AG10803 (cell line): ENCODE data around the gene ERI2.

Experiments
- DNase-seq: peaks from one replicate; pipeline ENCODE4 v3.0.0; 2010; ENCODE audit warnings: low read depth
- H3K4me3 ChIP-seq: 2 replicates; pipeline ENCODE4 v1.5.1; 2011; ENCODE audit warnings: mild to moderate bottlenecking, low read length, control low read depth
- TF ChIP-seq, protein P1 (sequence below): conservative IDR thresholded peaks from 2 replicates; pipeline ENCODE4 v1.5.1; 2011; ENCODE audit warnings: mild to moderate bottlenecking, low read length, control low read depth, inconsistent platforms

The ERI2 gene

DNA sequence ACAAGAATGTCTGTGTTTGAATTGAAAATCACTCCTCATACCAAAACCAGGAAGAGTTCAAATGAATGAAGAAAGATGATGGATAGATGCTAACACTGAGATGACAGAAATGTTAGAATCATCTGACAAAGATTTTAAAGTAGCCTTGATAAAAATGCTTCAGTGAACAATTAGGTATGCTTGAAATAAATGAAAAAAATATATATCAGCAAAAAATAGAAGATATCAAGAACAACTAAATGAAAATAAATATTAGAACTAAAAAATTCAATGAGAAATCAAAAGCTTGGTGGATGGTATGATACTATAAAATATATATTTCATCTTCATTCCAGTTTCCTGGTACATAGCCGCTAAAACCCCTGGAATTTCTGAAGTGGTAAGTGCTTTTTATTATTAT is 51.0 kb downstream of the ERI2 start:
- TF ChIP-seq, protein P1, sequence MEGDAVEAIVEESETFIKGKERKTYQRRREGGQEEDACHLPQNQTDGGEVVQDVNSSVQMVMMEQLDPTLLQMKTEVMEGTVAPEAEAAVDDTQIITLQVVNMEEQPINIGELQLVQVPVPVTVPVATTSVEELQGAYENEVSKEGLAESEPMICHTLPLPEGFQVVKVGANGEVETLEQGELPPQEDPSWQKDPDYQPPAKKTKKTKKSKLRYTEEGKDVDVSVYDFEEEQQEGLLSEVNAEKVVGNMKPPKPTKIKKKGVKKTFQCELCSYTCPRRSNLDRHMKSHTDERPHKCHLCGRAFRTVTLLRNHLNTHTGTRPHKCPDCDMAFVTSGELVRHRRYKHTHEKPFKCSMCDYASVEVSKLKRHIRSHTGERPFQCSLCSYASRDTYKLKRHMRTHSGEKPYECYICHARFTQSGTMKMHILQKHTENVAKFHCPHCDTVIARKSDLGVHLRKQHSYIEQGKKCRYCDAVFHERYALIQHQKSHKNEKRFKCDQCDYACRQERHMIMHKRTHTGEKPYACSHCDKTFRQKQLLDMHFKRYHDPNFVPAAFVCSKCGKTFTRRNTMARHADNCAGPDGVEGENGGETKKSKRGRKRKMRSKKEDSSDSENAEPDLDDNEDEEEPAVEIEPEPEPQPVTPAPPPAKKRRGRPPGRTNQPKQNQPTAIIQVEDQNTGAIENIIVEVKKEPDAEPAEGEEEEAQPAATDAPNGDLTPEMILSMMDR: no peak
- H3K4me3 ChIP-seq: no peak overlapping the region
- no peak for DNase-seq

DNA sequence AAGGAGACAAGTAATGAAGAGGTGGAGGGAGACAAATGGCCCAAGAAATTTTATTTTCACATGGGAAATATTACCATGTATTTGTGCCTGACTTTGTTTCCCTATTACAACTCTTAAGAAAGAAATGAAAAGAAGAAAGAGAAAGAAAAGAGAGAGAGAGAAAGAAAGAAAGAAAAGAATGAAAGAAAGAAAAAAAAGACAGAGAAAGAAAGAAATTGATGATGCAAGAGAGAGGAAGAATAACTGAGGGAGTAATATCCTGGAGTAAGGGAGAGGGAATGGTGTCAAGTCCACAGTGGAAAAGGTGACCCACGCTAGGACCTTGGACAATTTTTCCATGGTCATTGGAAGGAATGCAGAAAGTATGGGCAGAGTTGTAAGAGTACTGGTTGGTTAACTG is 52.5 kb downstream of the ERI2 start:
- TF ChIP-seq, protein P1: no peak
- no peak overlapping the region for H3K4me3 ChIP-seq
- DNase-seq: no peak

DNA sequence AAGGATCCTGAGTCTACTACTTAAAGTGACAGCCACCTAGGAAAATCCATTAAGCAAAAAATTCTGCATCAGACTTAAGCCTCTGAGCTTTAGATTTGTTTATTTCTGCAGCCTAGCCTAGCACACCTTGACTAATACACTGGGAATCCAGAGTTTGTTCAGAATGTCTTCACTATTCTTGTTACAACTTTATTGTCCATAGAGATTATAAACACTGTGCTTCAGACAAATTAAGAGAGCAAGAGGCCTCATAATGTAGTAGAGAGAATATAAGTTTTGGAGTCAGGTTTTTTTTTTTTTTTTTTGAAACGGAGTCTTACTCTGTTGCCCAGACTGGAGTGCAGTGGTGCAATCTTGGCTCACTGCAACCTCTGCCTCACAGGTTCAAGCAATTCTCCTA is 55.7 kb downstream of the ERI2 start:
- H3K4me3 ChIP-seq: no peak overlapping the region

DNA sequence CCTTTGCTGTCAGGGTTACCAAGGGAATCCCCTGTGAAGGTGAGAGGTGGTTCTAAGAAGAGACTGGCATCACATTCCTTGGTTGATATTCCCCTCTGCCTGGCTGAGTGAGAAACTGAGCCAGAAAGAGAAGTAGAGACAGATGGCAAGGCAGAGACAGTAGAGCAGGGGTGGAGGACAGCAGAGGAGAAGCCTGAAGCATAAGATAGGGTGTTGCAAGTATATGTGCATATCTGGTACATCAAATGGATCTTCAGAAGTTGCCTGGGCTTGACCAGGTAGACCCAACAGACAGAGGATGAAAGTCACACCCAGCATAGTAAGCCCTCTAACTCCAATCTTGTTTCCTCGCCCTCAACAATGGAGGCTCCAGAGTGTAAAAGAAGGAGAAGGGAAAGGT is 56.8 kb downstream of the ERI2 start:
- no peak overlapping the region for H3K4me3 ChIP-seq
- TF ChIP-seq, protein P1: no peak
- no peak for DNase-seq

More for the DNA sequence above, 55.7 kb downstream of the ERI2 start:
- TF ChIP-seq, protein P1: no peak
- no peak for DNase-seq

DNA sequence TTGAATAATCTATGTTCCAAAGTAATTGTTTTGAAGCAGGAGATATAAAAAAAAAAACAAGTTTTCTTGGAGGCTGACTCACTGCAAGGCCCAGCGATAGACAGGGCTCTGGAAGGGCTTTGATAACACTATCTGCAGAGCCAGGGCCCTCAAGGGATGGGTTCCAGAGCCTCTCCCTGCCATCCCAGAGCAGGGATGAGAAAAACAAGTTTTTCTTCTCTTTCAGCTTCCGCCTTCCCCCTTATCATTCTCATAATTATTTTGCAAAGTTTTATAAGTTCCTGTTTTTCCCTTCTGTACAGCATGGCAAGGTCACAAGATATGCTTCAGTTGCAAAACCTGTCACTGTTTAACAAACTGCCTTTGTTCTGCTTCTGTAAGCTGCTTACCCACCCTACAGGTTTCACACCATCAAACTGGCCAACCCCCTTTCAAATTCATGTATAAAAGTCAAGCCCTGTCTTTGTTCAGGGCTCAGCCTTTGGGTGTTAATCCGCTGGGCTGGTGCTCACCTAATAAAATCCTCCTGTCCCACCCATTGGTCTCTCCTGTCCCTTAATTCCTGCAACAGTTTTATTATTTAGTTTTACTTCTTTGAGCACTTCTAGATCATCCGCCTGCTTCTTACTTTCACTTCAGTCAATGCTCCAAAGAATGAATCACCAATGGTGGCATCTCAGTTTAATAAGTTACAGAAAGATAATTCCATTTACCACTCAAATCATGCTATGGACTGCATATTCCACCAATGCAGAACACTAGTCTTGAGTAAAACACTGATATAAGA is 59.0 kb downstream of the ERI2 start:
- TF ChIP-seq, protein P1: no peak
- no peak overlapping the region for H3K4me3 ChIP-seq
- no peak for DNase-seq

DNA sequence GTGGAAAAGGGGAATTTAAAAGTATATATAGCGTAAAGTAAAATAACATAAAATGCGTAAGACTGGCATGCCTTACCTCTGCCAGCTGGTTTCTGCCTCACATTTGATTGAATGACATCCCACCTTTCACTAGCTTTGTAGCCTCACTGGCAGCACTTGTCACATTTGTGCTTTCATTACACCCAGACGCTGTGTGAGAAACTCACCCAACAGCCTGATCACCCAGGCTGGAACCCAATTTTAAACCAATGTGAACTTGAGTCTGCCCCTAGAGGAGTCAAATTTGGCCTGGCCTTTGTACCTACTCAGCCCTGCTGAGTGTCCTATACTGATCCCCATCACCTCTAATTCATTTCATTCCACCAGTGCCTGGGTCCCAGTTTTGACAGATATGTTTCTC is 59.8 kb downstream of the ERI2 start:
- no peak overlapping the region for H3K4me3 ChIP-seq
- TF ChIP-seq, protein P1: no peak
- no peak for DNase-seq
